GM18951 (cell line): ENCODE data around the gene RAB20.

Experiments used
- POLR2A ChIP-seq: IDR thresholded peaks from 4 replicates; pipeline ENCODE4 v1.6.1; 2011; ENCODE audit warnings: mild to moderate bottlenecking; ENCODE audit not compliant: insufficient read length, insufficient read depth; ENCODE audit errors: extremely low read depth
- in situ Hi-C: fragments of 300-500 bp; cut with MboI; formaldehyde crosslinking; loops from one replicate; pipeline ENCODE4 v1.12.0; 2022; ENCODE audit warnings: low sequenced_read_pairs, mixed read lengths, inconsistent platforms; ENCODE audit not compliant: unreplicated experiment

RAB20 gene

DNA sequence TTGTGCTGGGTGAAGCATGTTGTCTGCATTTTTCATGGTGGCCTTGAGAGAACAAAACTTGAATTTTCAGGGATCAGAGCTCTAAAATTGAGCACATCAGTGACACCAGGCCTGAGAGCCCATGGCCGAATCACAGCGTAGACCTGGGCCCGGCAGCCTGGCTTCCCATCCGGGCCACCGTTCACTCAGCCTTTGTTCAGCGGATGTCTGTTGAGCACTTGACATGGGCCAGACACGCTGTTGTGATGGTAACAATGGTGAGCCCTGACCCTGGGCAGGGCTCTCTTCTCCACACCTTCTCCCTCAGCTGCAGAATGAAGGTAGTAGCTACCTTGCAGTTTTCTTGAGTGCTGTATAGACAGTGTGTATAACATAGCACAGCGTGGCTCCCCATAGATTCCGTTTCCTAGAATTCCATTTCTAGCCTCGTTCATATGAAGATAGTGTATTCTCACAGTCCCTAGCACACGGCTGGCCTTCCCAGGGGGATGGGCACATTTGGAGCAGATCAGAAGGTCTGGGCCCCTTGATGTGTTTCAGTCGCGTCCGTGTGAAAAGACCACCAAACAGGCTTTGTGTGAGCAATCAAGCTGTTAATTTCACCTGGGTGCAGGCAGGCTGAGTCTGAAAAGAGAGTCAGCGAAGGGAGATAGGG is 75.3 kb downstream of the RAB20 start:
- in situ Hi-C loops = no loop called here
- TF ChIP-seq POLR2A = no peak

- in situ Hi-C loops = no loop called here
- no peak for TF ChIP-seq POLR2A
These were observed 75.9 kb downstream of the RAB20 start for GRCh38 chr13:110485604-110486003.

- no peak for TF ChIP-seq POLR2A
- in situ Hi-C loops = no loop called here
These were observed 77.1 kb downstream of the RAB20 start for GRCh38 chr13:110484290-110485048.

- in situ Hi-C loops = no loop called here
- TF ChIP-seq POLR2A = no peak
These were observed 78.0 kb downstream of the RAB20 start for GRCh38 chr13:110483386-110483968.

DNA sequence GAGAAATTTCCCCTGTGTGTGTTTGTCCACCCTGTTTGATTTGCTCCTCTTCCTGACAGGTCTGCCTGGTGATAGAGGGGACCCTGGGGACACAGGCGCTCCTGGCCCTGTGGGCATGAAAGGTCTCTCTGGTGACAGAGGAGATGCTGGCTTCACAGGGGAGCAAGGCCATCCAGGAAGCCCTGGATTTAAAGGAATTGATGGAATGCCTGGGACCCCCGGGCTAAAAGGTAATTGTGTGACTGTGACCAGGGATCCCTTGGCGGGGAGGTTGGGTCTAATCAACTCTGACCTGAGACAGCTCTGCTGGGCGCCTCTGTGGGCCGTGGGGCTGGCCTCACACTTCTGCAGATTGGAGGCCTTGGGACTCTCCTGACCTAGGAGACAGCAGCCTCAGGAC is 81.4 kb downstream of the RAB20 start:
- no peak for TF ChIP-seq POLR2A
- in situ Hi-C loops = no loop called here

DNA sequence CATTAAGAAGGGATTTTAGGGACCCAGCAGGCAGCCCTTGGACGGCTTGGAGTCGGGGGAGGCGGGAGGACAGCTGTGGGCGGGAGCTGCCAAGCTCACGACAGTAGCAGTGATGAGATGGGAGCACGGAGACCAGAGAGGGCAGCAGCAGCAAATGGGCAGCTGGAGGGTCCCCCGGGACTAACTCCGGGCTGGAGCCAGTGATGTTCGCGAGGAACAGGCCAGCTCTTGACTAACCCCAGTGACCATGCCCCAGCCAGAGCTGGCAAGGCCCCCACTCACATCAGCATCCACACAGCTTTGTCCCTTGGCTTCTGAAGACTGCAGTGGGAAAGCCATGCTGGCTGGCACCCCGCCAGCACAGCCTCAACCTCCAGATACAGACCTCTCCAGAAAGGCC is 81.9 kb downstream of the RAB20 start:
- in situ Hi-C loops = no loop called here
- TF ChIP-seq POLR2A = no peak

- in situ Hi-C loops = no loop called here
- no peak for TF ChIP-seq POLR2A
These were observed 82.3 kb downstream of the RAB20 start for GRCh38 chr13:110479215-110479545.

- no peak for TF ChIP-seq POLR2A
- in situ Hi-C loops = no loop called here
These were observed 82.9 kb downstream of the RAB20 start for GRCh38 chr13:110478405-110479214.

DNA sequence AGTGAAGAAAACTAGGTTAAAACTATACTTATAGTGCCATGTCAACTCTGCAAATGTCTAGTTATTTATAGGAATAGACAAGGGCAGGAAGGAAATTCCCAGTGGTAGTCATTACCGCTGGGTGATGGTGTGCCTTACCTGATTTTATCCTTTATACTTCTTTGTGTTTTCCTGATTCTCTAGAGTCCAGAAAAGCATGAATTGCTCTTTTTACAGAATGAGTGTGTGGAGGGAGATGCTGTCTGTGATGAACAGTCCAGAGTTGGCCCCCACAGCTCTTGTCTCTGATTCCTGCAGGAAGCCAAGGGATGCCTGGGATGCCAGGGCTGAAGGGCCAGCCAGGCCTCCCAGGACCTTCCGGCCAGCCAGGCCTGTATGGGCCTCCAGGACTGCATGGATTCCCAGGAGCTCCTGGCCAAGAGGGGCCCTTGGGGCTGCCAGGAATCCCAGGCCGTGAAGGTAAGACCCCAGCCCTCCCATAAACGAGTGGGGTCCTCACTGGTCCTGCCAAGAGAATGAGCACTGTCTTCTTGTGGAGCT is 83.7 kb downstream of the RAB20 start:
- in situ Hi-C loops = no loop called here
- TF ChIP-seq POLR2A = no peak

DNA sequence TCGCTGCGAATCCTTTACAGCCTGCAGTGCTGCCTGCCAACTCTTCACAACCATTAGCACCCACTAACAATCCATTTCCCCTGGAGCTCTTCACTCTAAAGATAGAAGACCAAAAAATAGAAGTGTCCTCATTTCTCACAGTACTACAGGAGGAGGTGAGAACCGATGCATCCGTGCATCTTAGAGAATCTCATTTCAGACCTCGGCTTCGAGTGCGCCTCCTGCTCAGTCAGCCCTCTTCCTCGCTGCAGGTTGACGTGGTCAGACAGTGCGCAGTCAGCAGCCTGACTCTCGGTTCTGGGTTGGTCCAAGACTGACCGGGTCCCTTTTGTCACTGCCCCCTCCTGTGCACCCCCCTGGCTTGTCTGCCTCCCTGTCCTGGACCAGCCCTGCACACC is 85.3 kb downstream of the RAB20 start:
- no peak for TF ChIP-seq POLR2A
- in situ Hi-C loops = no loop called here

GRCh38 chr13:110475550-110476219 is 85.8 kb downstream of the RAB20 start:
- in situ Hi-C loops = no loop called here
- no peak for TF ChIP-seq POLR2A

DNA sequence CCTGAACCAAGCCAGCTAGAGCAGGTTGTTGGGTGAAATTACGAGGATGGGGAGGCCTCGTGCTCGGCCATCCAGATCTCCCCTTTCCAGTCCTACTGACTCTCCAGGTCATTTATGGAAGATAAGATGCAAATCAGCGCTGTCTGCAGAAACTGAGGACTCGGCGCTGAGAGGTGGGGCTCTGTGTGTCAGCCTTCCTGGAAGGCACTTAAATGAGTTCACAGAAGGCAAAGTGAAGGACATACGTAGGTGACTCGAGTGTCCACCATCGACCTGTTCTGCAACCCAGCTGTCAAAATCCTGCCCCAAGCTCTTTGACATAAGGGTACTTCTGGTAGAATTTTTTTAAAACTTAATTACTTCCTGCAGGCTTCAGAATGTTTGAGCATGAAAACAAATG is 86.4 kb downstream of the RAB20 start:
- in situ Hi-C loops = no loop called here
- no peak for TF ChIP-seq POLR2A
